GM12878 (cell line): ENCODE measurements around the gene CRYL1. TPM values are rescaled to one million over a fixed set of nuclear protein-coding genes. Genes with fewer than 3 reads are reported as not detected.

Experiments used
- ATAC-seq: fragments of 200-7000 bp; cut with Tn5 transposase; 3 replicates; pipeline ENCODE4 v1.9.1; 2020; ENCODE audit warnings: mild to moderate bottlenecking, moderate library complexity
- BruUV-seq: library from RNA; stranded (reverse); fragments of 400-500 nt; replicated peaks from 2 replicates; lab custom pipeline; 2021; lab: Mats Ljungman, UMichigan
- CTCF ChIA-PET: fragments of 300-600 bp; sonication (Branson Sonifier 250); formaldehyde crosslinking; extraction: SDS; loops from one replicate; lab custom pipeline; 2021; ENCODE audit warnings: inconsistent platforms; lab: Yijun Ruan, JAX
- POLR2A ChIA-PET: fragments of 350-600 bp; formaldehyde crosslinking; extraction: SDS; loops from one replicate; lab custom pipeline; 2021; ENCODE audit warnings: inconsistent platforms; lab: Charles Lee
- RAD21 ChIA-PET: fragments of 300-600 bp; sonication (Branson Sonifier 250); formaldehyde crosslinking; loops from one replicate; lab custom pipeline; 2023; ENCODE audit warnings: antibody characterized with exemption; ENCODE audit not compliant: unreplicated experiment; lab: Charles Lee
- SMC1A ChIA-PET: fragments of 300-600 bp; sonication (Branson Sonifier 250); formaldehyde crosslinking; loops from one replicate; lab custom pipeline; 2023; ENCODE audit not compliant: unreplicated experiment, uncharacterized antibody; lab: Charles Lee
- DNase-seq: peaks from one replicate; pipeline ENCODE4 v3.0.0-alpha.2; 2011; ENCODE audit warnings: low read depth, low spot score
- FAIRE-seq: peaks from 3 replicates; lab custom pipeline; 2011; peaks lifted over from hg19 to GRCh38; lab: Jason Lieb, UNC
- H2AFZ ChIP-seq: 2 replicates; pipeline ENCODE4 v1.6.0; 2011; ENCODE audit warnings: low read depth, low read length, control low read depth; ENCODE audit not compliant: control insufficient read depth
- H3K27ac ChIP-seq: 2 replicates; pipeline ENCODE4 v1.5.1; 2011; ENCODE audit warnings: control low read depth; ENCODE audit not compliant: control insufficient read depth, insufficient read depth
- H3K27me3 ChIP-seq, 2 experiments: replicated peaks in 1 of 2; 2 replicates each; pipeline versions ENCODE4 v1.6.0 to v1.6.1; 2011; ENCODE audit warnings: low read length in 1 of 2; ENCODE audit not compliant: control insufficient read depth in 2 of 2, insufficient read depth in 2 of 2
- H3K36me3 ChIP-seq, 2 experiments: 2 replicates each; pipeline ENCODE4 v1.5.1; 2011; ENCODE audit warnings: low read length in 1 of 2; ENCODE audit not compliant: control insufficient read depth in 2 of 2, insufficient read depth in 2 of 2
- H3K4me1 ChIP-seq: 2 replicates; pipeline ENCODE4 v1.6.1; 2011; ENCODE audit warnings: mild to moderate bottlenecking, low read length, moderate library complexity, mixed read lengths; ENCODE audit not compliant: control insufficient read depth, insufficient read depth
- H3K4me2 ChIP-seq: 2 replicates; pipeline ENCODE4 v1.6.0; 2011; ENCODE audit warnings: control low read depth; ENCODE audit not compliant: control insufficient read depth, insufficient read depth
- H3K4me3 ChIP-seq: fragments of 200-600 bp; sonication (generic); 2 replicates; pipeline ENCODE4 v1.5.1; 2016
- H3K79me2 ChIP-seq: 2 replicates; pipeline ENCODE4 v1.6.0; 2011; ENCODE audit warnings: low read length; ENCODE audit not compliant: control insufficient read depth, insufficient read depth
- H3K9ac ChIP-seq: 2 replicates; pipeline ENCODE4 v1.8.0; 2011; ENCODE audit warnings: low read length, control low read depth, mixed read lengths; ENCODE audit not compliant: control insufficient read depth, insufficient read depth
- H3K9me3 ChIP-seq: replicated peaks from 3 replicates; pipeline ENCODE4 v1.5.1; 2011; ENCODE audit warnings: mild to moderate bottlenecking, low read length; ENCODE audit not compliant: control insufficient read depth, insufficient read depth
- H4K20me1 ChIP-seq: 2 replicates; pipeline ENCODE4 v1.6.0; 2011; ENCODE audit not compliant: control insufficient read depth, insufficient read depth
- CUX1 ChIP-seq: IDR thresholded peaks from 2 replicates; pipeline ENCODE4 v1.6.1; 2012; ENCODE audit warnings: improper control_type of control experiment, low read depth, low read length; ENCODE audit not compliant: insufficient replicate concordance
- DPF2 ChIP-seq: fragments of 450-650 bp; IDR thresholded peaks from 2 replicates; pipeline ENCODE4 v1.6.1; 2017; ENCODE audit warnings: mild to moderate bottlenecking
- E2F8 ChIP-seq: fragments of 450-650 bp; IDR thresholded peaks from 2 replicates; pipeline ENCODE4 v1.6.1; 2018; ENCODE audit warnings: mild to moderate bottlenecking, low read depth, moderate library complexity; ENCODE audit not compliant: partially characterized antibody
- EGR1 ChIP-seq, 2 experiments: IDR thresholded peaks; 1 replicate in 1 of 2; 2 replicates in 1 of 2; pipeline ENCODE4 v1.6.1; 2011 to 2012; ENCODE audit warnings: low read depth in 2 of 2, low read length in 2 of 2, borderline replicate concordance in 1 of 2, mild to moderate bottlenecking in 1 of 2, moderate library complexity in 1 of 2
- MEF2A ChIP-seq: IDR thresholded peaks from 2 replicates; pipeline ENCODE4 v1.6.1; 2011; ENCODE audit warnings: low read depth, mild to moderate bottlenecking, low read length, moderate library complexity; ENCODE audit not compliant: insufficient read depth
- MYB ChIP-seq: fragments of 150-350 bp; IDR thresholded peaks from 2 replicates; pipeline ENCODE4 v1.6.1; 2014; ENCODE audit warnings: mild to moderate bottlenecking, low read depth, low read length, borderline replicate concordance
- PAX8 ChIP-seq: fragments of 450-650 bp; IDR thresholded peaks from 2 replicates; pipeline ENCODE4 v1.6.1; 2017; ENCODE audit warnings: mild to moderate bottlenecking, moderate library complexity
- PBX3 ChIP-seq: IDR thresholded peaks from 2 replicates; pipeline ENCODE4 v1.6.1; 2011; ENCODE audit warnings: mild to moderate bottlenecking, low read depth, low read length, moderate library complexity; ENCODE audit not compliant: insufficient replicate concordance
- POLR2AphosphoS2 ChIP-seq: IDR thresholded peaks from 2 replicates; pipeline ENCODE4 v1.6.1; 2011; ENCODE audit warnings: low read depth, mild to moderate bottlenecking, low read length, improper control_type of control experiment, moderate library complexity
- SIX5 ChIP-seq: IDR thresholded peaks from 2 replicates; pipeline ENCODE4 v1.6.1; 2011; ENCODE audit warnings: mild to moderate bottlenecking, low read depth, low read length, moderate library complexity; ENCODE audit not compliant: severe bottlenecking
- WGBS: methylation state at CpG from one replicate; pipeline ENCODE4 v1.1.6; 2016; ENCODE audit warnings: low lambda C conversion rate; ENCODE audit not compliant: insufficient replicate concordance, insufficient coverage; ENCODE audit errors: missing lambda C conversion rate; 5-methylcytosine and 5-hydroxymethylcytosine counted together
- in situ Hi-C: fragments of 300-500 bp; cut with MboI; formaldehyde crosslinking; loops from 9 replicates; pipeline ENCODE4 v1.14.3; 2018; ENCODE audit warnings: mixed read lengths
- intact Hi-C: fragments of 100-400 bp; cut with micrococcal nuclease; formaldehyde crosslinking; loops from one replicate; pipeline ENCODE4 v1.14.2; 2022; ENCODE audit not compliant: unreplicated experiment
- polyA plus RNA-seq, 11 experiments: library from polyadenylated mRNA; depleted of rRNA in 4 of 11; unstranded in 6 of 11; stranded (reverse) in 5 of 11; fragments of >200 nt; fragmentation: Nextera tagmentation in 4 of 11; fragmentation: Illumina TruSeq in 1 of 11; extraction: Ambion mirVana in 4 of 11; extraction: Trizol in 1 of 11; gene quantifications; 1 replicate in 1 of 11; 2 replicates in 10 of 11; pipeline versions ENCODE4 v1.2.1 to v1.2.3, GENCODE V29; 2011 to 2016; ENCODE audit warnings: inconsistent platforms in 2 of 11, missing spikeins in 2 of 11, low read depth in 1 of 11
- total RNA-seq, 4 experiments: library from RNA; depleted of rRNA in 3 of 4; stranded (reverse); fragments of >200 nt in 3 of 4; fragmentation: Illumina TruSeq in 1 of 4; extraction: Trizol in 1 of 4; gene quantifications; 2 replicates each; pipeline versions ENCODE4 v1.2.1 to v1.2.3, GENCODE V29; 2013 to 2021
- TF ChIP-seq, protein P1 (sequence below): fragments of 450-650 bp; IDR thresholded peaks from 2 replicates; pipeline ENCODE4 v1.6.1; 2017; ENCODE audit warnings: mild to moderate bottlenecking, low read depth, inconsistent platforms; ENCODE audit not compliant: poor library complexity, severe bottlenecking

The CRYL1 gene
- total and polyA plus RNA-seq, 10 of the 15 experiments (the other 5 are each of a cell fraction or from before 2014, with no cell fraction given): 5.5 to 36.7 (median 12.2) TPM

DNA sequence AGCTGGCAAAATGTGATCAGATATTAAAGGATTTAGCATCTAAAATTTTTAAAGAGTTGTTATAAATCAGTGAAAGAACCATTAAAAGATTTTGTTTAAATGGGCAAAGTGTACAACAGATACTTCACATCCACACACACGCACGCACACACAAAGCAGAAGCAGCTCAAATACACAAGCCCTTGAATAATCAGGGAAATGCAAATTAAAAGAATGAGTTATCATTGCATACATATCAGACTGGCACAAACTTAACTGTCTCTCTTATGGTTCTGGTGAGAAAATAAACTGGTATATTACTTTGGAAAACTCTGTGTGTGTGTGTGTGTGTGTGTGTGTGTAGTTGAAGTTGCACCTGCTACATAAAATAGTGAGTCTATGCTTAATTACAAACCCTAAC, 59.3 kb downstream of the CRYL1 start:
- no peaks in the 10 kb centered on the region for H3K4me1 ChIP-seq
- no peak for DNase-seq
- in situ Hi-C loops (no loop called here), intact Hi-C loops (no loop called here)
- ChIA-PET SMC1A (no interaction called here), POLR2A (no interaction called here), CTCF (interaction anchor here (0.8 kb wide), 1 partner anchor 40 kb away, joined by 4 read pairs; no protein-coding TSS in a partner anchor), RAD21 (no interaction called here)
- no peak overlapping the region for H2AFZ ChIP-seq
- BruUV-seq: no TSS peak
- FAIRE-seq: no peak
- H3K4me2 ChIP-seq: no peak overlapping the region
- 69% methylated on average over 2 of the region's 2 CpGs for WGBS
- ATAC-seq: no peak
- H3K9me3 ChIP-seq: no peaks in the 10 kb centered on the region
- no peaks in the 10 kb centered on the region for H3K36me3 ChIP-seq
- H3K27ac ChIP-seq: no peak overlapping the region
- no peaks in the 10 kb centered on the region for H4K20me1 ChIP-seq
- H3K4me3 ChIP-seq: no peak overlapping the region
- no peaks in the 10 kb centered on the region for H3K27me3 ChIP-seq
- H3K79me2 ChIP-seq: no peaks in the 10 kb centered on the region
- no peak overlapping the region for H3K9ac ChIP-seq
- TF ChIP-seq DPF2 (no peak), POLR2AphosphoS2 (no peak), MYB (no peak), MEF2A (no peak), EGR1 (IDR thresholded peaks at IDR 0.05; ENCODE audit: borderline replicate concordance in 1 of 2, low read depth in 2 of 2, low read length in 2 of 2) (no peak), CUX1 (no peak), E2F8 (no peak), SIX5 (no peak), PBX3 (no peak), PAX8 (no peak)
- TF ChIP-seq, protein P1, sequence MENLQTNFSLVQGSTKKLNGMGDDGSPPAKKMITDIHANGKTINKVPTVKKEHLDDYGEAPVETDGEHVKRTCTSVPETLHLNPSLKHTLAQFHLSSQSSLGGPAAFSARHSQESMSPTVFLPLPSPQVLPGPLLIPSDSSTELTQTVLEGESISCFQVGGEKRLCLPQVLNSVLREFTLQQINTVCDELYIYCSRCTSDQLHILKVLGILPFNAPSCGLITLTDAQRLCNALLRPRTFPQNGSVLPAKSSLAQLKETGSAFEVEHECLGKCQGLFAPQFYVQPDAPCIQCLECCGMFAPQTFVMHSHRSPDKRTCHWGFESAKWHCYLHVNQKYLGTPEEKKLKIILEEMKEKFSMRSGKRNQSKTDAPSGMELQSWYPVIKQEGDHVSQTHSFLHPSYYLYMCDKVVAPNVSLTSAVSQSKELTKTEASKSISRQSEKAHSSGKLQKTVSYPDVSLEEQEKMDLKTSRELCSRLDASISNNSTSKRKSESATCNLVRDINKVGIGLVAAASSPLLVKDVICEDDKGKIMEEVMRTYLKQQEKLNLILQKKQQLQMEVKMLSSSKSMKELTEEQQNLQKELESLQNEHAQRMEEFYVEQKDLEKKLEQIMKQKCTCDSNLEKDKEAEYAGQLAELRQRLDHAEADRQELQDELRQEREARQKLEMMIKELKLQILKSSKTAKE: no peak
